GM12878 (cell line): ENCODE data around the gene TRPM3. TPM values are rescaled to one million over a fixed set of nuclear protein-coding genes. Genes with fewer than 3 reads are reported as not detected.

Experiments
- ATAC-seq: fragments of 200-7000 bp; cut with Tn5 transposase; 3 replicates; pipeline ENCODE4 v1.9.1; 2020; ENCODE audit warnings: mild to moderate bottlenecking, moderate library complexity
- BruUV-seq: library from RNA; stranded (reverse); fragments of 400-500 nt; replicated peaks from 2 replicates; lab custom pipeline; 2021; lab: Mats Ljungman, UMichigan
- CTCF ChIA-PET: fragments of 300-600 bp; sonication (Branson Sonifier 250); formaldehyde crosslinking; extraction: SDS; loops from one replicate; lab custom pipeline; 2021; ENCODE audit warnings: inconsistent platforms; lab: Yijun Ruan, JAX
- POLR2A ChIA-PET: fragments of 350-600 bp; formaldehyde crosslinking; extraction: SDS; loops from one replicate; lab custom pipeline; 2021; ENCODE audit warnings: inconsistent platforms; lab: Charles Lee
- RAD21 ChIA-PET: fragments of 300-600 bp; sonication (Branson Sonifier 250); formaldehyde crosslinking; loops from one replicate; lab custom pipeline; 2023; ENCODE audit warnings: antibody characterized with exemption; ENCODE audit not compliant: unreplicated experiment; lab: Charles Lee
- SMC1A ChIA-PET: fragments of 300-600 bp; sonication (Branson Sonifier 250); formaldehyde crosslinking; loops from one replicate; lab custom pipeline; 2023; ENCODE audit not compliant: unreplicated experiment, uncharacterized antibody; lab: Charles Lee
- DNase-seq: peaks from one replicate; pipeline ENCODE4 v3.0.0-alpha.2; 2011; ENCODE audit warnings: low read depth, low spot score
- FAIRE-seq: peaks from 3 replicates; lab custom pipeline; 2011; peaks lifted over from hg19 to GRCh38; lab: Jason Lieb, UNC
- H2AFZ ChIP-seq: 2 replicates; pipeline ENCODE4 v1.6.0; 2011; ENCODE audit warnings: low read depth, low read length, control low read depth; ENCODE audit not compliant: control insufficient read depth
- H3K27ac ChIP-seq: 2 replicates; pipeline ENCODE4 v1.5.1; 2011; ENCODE audit warnings: control low read depth; ENCODE audit not compliant: control insufficient read depth, insufficient read depth
- H3K27me3 ChIP-seq, 2 experiments: replicated peaks in 1 of 2; 2 replicates each; pipeline versions ENCODE4 v1.6.0 to v1.6.1; 2011; ENCODE audit warnings: low read length in 1 of 2; ENCODE audit not compliant: control insufficient read depth in 2 of 2, insufficient read depth in 2 of 2
- H3K36me3 ChIP-seq, 2 experiments: 2 replicates each; pipeline ENCODE4 v1.5.1; 2011; ENCODE audit warnings: low read length in 1 of 2; ENCODE audit not compliant: control insufficient read depth in 2 of 2, insufficient read depth in 2 of 2
- H3K4me1 ChIP-seq: 2 replicates; pipeline ENCODE4 v1.6.1; 2011; ENCODE audit warnings: mild to moderate bottlenecking, low read length, moderate library complexity, mixed read lengths; ENCODE audit not compliant: control insufficient read depth, insufficient read depth
- H3K4me2 ChIP-seq: 2 replicates; pipeline ENCODE4 v1.6.0; 2011; ENCODE audit warnings: control low read depth; ENCODE audit not compliant: control insufficient read depth, insufficient read depth
- H3K4me3 ChIP-seq: fragments of 200-600 bp; sonication (generic); 2 replicates; pipeline ENCODE4 v1.5.1; 2016
- H3K79me2 ChIP-seq: 2 replicates; pipeline ENCODE4 v1.6.0; 2011; ENCODE audit warnings: low read length; ENCODE audit not compliant: control insufficient read depth, insufficient read depth
- H3K9ac ChIP-seq: 2 replicates; pipeline ENCODE4 v1.8.0; 2011; ENCODE audit warnings: low read length, control low read depth, mixed read lengths; ENCODE audit not compliant: control insufficient read depth, insufficient read depth
- H3K9me3 ChIP-seq: replicated peaks from 3 replicates; pipeline ENCODE4 v1.5.1; 2011; ENCODE audit warnings: mild to moderate bottlenecking, low read length; ENCODE audit not compliant: control insufficient read depth, insufficient read depth
- H4K20me1 ChIP-seq: 2 replicates; pipeline ENCODE4 v1.6.0; 2011; ENCODE audit not compliant: control insufficient read depth, insufficient read depth
- TCF12 ChIP-seq: IDR thresholded peaks from 2 replicates; pipeline ENCODE4 v1.6.1; 2011; ENCODE audit warnings: low read depth, mild to moderate bottlenecking, low read length
- WGBS: methylation state at CpG from one replicate; pipeline ENCODE4 v1.1.6; 2016; ENCODE audit warnings: low lambda C conversion rate; ENCODE audit not compliant: insufficient replicate concordance, insufficient coverage; ENCODE audit errors: missing lambda C conversion rate; 5-methylcytosine and 5-hydroxymethylcytosine counted together
- in situ Hi-C: fragments of 300-500 bp; cut with MboI; formaldehyde crosslinking; loops from 9 replicates; pipeline ENCODE4 v1.14.3; 2018; ENCODE audit warnings: mixed read lengths
- intact Hi-C: fragments of 100-400 bp; cut with micrococcal nuclease; formaldehyde crosslinking; loops from one replicate; pipeline ENCODE4 v1.14.2; 2022; ENCODE audit not compliant: unreplicated experiment
- polyA plus RNA-seq, 11 experiments: library from polyadenylated mRNA; depleted of rRNA in 4 of 11; unstranded in 6 of 11; stranded (reverse) in 5 of 11; fragments of >200 nt; fragmentation: Nextera tagmentation in 4 of 11; fragmentation: Illumina TruSeq in 1 of 11; extraction: Ambion mirVana in 4 of 11; extraction: Trizol in 1 of 11; gene quantifications; 1 replicate in 1 of 11; 2 replicates in 10 of 11; pipeline versions ENCODE4 v1.2.1 to v1.2.3, GENCODE V29; 2011 to 2016; ENCODE audit warnings: inconsistent platforms in 2 of 11, missing spikeins in 2 of 11, low read depth in 1 of 11
- total RNA-seq, 4 experiments: library from RNA; depleted of rRNA in 3 of 4; stranded (reverse); fragments of >200 nt in 3 of 4; fragmentation: Illumina TruSeq in 1 of 4; extraction: Trizol in 1 of 4; gene quantifications; 2 replicates each; pipeline versions ENCODE4 v1.2.1 to v1.2.3, GENCODE V29; 2013 to 2021
- TF ChIP-seq, protein P1 (sequence below): fragments of 450-650 bp; IDR thresholded peaks from 2 replicates; pipeline ENCODE4 v1.6.1; 2016; ENCODE audit warnings: mild to moderate bottlenecking
- TF ChIP-seq, protein P2 (sequence below): IDR thresholded peaks from 2 replicates; pipeline ENCODE4 v1.6.1; 2012; ENCODE audit warnings: low read length, inconsistent platforms
- TF ChIP-seq, protein P3 (sequence below): fragments of 450-650 bp; IDR thresholded peaks from 2 replicates; pipeline ENCODE4 v1.6.1; 2017; ENCODE audit warnings: mild to moderate bottlenecking

Gene TRPM3
- total and polyA plus RNA-seq, 10 of the 15 experiments (the other 5 are each of a cell fraction or from before 2014, with no cell fraction given), result not detected

- DNase-seq (no peak), ATAC-seq (no peak), FAIRE-seq (no peak)
- Histone ChIP-seq H3K27me3 (no peaks in the 10 kb centered on the region), H3K4me1 (no peaks in the 10 kb centered on the region), H3K9ac (no peak overlapping the region), H4K20me1 (no peaks in the 10 kb centered on the region), H2AFZ (no peak overlapping the region), H3K27ac (no peak overlapping the region), H3K4me2 (no peak overlapping the region), H3K79me2 (no peaks in the 10 kb centered on the region), H3K9me3 (no peaks in the 10 kb centered on the region), H3K36me3 (no peaks in the 10 kb centered on the region), H3K4me3 (no peak overlapping the region)
- in situ Hi-C loops, result no loop called here
- 1% methylated on average over 5 of the region's 5 CpGs for WGBS
- ChIA-PET RAD21 (no interaction called here), CTCF (no interaction called here), POLR2A (no interaction called here), SMC1A (no interaction called here)
- TF ChIP-seq, protein P1, sequence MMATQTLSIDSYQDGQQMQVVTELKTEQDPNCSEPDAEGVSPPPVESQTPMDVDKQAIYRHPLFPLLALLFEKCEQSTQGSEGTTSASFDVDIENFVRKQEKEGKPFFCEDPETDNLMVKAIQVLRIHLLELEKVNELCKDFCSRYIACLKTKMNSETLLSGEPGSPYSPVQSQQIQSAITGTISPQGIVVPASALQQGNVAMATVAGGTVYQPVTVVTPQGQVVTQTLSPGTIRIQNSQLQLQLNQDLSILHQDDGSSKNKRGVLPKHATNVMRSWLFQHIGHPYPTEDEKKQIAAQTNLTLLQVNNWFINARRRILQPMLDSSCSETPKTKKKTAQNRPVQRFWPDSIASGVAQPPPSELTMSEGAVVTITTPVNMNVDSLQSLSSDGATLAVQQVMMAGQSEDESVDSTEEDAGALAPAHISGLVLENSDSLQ, result no peak
- TF ChIP-seq, protein P2, sequence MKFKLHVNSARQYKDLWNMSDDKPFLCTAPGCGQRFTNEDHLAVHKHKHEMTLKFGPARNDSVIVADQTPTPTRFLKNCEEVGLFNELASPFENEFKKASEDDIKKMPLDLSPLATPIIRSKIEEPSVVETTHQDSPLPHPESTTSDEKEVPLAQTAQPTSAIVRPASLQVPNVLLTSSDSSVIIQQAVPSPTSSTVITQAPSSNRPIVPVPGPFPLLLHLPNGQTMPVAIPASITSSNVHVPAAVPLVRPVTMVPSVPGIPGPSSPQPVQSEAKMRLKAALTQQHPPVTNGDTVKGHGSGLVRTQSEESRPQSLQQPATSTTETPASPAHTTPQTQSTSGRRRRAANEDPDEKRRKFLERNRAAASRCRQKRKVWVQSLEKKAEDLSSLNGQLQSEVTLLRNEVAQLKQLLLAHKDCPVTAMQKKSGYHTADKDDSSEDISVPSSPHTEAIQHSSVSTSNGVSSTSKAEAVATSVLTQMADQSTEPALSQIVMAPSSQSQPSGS, result no peak
- TF ChIP-seq, protein P3, sequence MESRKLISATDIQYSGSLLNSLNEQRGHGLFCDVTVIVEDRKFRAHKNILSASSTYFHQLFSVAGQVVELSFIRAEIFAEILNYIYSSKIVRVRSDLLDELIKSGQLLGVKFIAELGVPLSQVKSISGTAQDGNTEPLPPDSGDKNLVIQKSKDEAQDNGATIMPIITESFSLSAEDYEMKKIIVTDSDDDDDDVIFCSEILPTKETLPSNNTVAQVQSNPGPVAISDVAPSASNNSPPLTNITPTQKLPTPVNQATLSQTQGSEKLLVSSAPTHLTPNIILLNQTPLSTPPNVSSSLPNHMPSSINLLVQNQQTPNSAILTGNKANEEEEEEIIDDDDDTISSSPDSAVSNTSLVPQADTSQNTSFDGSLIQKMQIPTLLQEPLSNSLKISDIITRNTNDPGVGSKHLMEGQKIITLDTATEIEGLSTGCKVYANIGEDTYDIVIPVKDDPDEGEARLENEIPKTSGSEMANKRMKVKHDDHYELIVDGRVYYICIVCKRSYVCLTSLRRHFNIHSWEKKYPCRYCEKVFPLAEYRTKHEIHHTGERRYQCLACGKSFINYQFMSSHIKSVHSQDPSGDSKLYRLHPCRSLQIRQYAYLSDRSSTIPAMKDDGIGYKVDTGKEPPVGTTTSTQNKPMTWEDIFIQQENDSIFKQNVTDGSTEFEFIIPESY, result no peak
- TF ChIP-seq TCF12, result no peak
- no TSS peak for BruUV-seq
- intact Hi-C loops, result no loop called here
These were observed 48.8 kb downstream of the TRPM3 start for GRCh38 chr9:71072587-71072986.
